ENCODE data around the gene ZFP82.

Gene ZFP82

GRCh38 chr19:36404498-36404897, 13.9 kb downstream of the ZFP82 start:
- TF ChIP-seq CTCF (conservative IDR thresholded peaks at IDR 0.05; ENCODE audit: low read depth, low read length) = no peak
- H3K4me2 ChIP-seq = no peak overlapping the region
- no peak overlapping the region for H2AFZ ChIP-seq (ENCODE audit: low read depth)
- no peaks in the 10 kb centered on the region for H3K27me3 ChIP-seq (ENCODE audit: insufficient read depth, low read depth)
- H3K36me3 ChIP-seq (ENCODE audit: insufficient read depth) = no peaks in the 10 kb centered on the region
- no peaks in the 10 kb centered on the region for H3K79me2 ChIP-seq (ENCODE audit: insufficient read depth, low read depth)
- H3K4me1 ChIP-seq (ENCODE audit: low read depth, poor library complexity, severe bottlenecking) = no peaks in the 10 kb centered on the region
- no peak overlapping the region for H3K9ac ChIP-seq
- H3K4me3 ChIP-seq (IDR thresholded peaks at IDR 0.05; ENCODE audit: insufficient read depth, low read depth, low read length) = no peak overlapping the region
- H4K20me1 ChIP-seq (ENCODE audit: insufficient read depth) = no peaks in the 10 kb centered on the region
- no peak overlapping the region for H3K27ac ChIP-seq

GRCh38 chr19:36401475-36401874, 17.0 kb downstream of the ZFP82 start:
- Histone ChIP-seq H3K4me3 (IDR thresholded peaks at IDR 0.05; ENCODE audit: insufficient read depth, low read depth, low read length) (no peak overlapping the region), H3K4me1 (ENCODE audit: low read depth, poor library complexity, severe bottlenecking) (no peaks in the 10 kb centered on the region), H2AFZ (ENCODE audit: low read depth) (no peak overlapping the region), H3K27me3 (ENCODE audit: insufficient read depth, low read depth) (no peaks in the 10 kb centered on the region), H3K9ac (no peak overlapping the region), H3K36me3 (ENCODE audit: insufficient read depth) (no peaks in the 10 kb centered on the region), H3K27ac (no peak overlapping the region), H3K79me2 (ENCODE audit: insufficient read depth, low read depth) (no peaks in the 10 kb centered on the region), H4K20me1 (ENCODE audit: insufficient read depth) (no peaks in the 10 kb centered on the region), H3K4me2 (no peak overlapping the region)
- TF ChIP-seq CTCF (conservative IDR thresholded peaks at IDR 0.05; ENCODE audit: low read depth, low read length) = no peak

- H3K4me3 ChIP-seq (IDR thresholded peaks at IDR 0.05; ENCODE audit: insufficient read depth, low read depth, low read length) = no peak overlapping the region
- no peak overlapping the region for H3K27ac ChIP-seq
- H3K36me3 ChIP-seq (ENCODE audit: insufficient read depth) = no peaks in the 10 kb centered on the region
- H3K27me3 ChIP-seq (ENCODE audit: insufficient read depth, low read depth) = no peaks in the 10 kb centered on the region
- H3K79me2 ChIP-seq (ENCODE audit: insufficient read depth, low read depth) = no peaks in the 10 kb centered on the region
- H4K20me1 ChIP-seq (ENCODE audit: insufficient read depth) = no peaks in the 10 kb centered on the region
- H3K4me2 ChIP-seq = no peak overlapping the region
- H3K9ac ChIP-seq = no peak overlapping the region
- no peak overlapping the region for H2AFZ ChIP-seq (ENCODE audit: low read depth)
- TF ChIP-seq CTCF (conservative IDR thresholded peaks at IDR 0.05; ENCODE audit: low read depth, low read length) = no peak
- no peaks in the 10 kb centered on the region for H3K4me1 ChIP-seq (ENCODE audit: low read depth, poor library complexity, severe bottlenecking)
Measured at GRCh38 chr19:36398571-36398970, 19.9 kb downstream of the ZFP82 start.

GRCh38 chr19:36392916-36393673, 25.3 kb downstream of the ZFP82 start:
- no peak overlapping the region for H3K27ac ChIP-seq
- no peak overlapping the region for H3K4me3 ChIP-seq (IDR thresholded peaks at IDR 0.05; ENCODE audit: insufficient read depth, low read depth, low read length)
- H3K79me2 ChIP-seq (ENCODE audit: insufficient read depth, low read depth) = no peaks in the 10 kb centered on the region
- no peak overlapping the region for H2AFZ ChIP-seq (ENCODE audit: low read depth)
- no peaks in the 10 kb centered on the region for H3K36me3 ChIP-seq (ENCODE audit: insufficient read depth)
- no peaks in the 10 kb centered on the region for H3K27me3 ChIP-seq (ENCODE audit: insufficient read depth, low read depth)
- H3K4me2 ChIP-seq = no peak overlapping the region
- TF ChIP-seq CTCF (conservative IDR thresholded peaks at IDR 0.05; ENCODE audit: low read depth, low read length) = no peak
- H4K20me1 ChIP-seq (ENCODE audit: insufficient read depth) = no peaks in the 10 kb centered on the region
- H3K4me1 ChIP-seq (ENCODE audit: low read depth, poor library complexity, severe bottlenecking) = no peaks in the 10 kb centered on the region
- H3K9ac ChIP-seq = no peak overlapping the region
